Spinal cord (tissue), 10 donors: ENCODE data around the gene LY86. TPM values are rescaled to one million over a fixed set of nuclear protein-coding genes. Genes with fewer than 3 reads are reported as not detected.

Source experiments
- DNase-seq, 6 donors: peaks; one replicate each; pipeline versions ENCODE4 v3.0.0 to v3.0.0-alpha.2; 2013 to 2015; ENCODE audit warnings: low spot score in 6 of 6, low read depth in 4 of 6
- H3K27ac ChIP-seq: one replicate; pipeline ENCODE4 v1.5.1; 2013; ENCODE audit warnings: low read depth, low read length, control low read depth
- H3K27me3 ChIP-seq: one replicate; pipeline ENCODE4 v1.6.1; 2013; ENCODE audit warnings: low read length; ENCODE audit not compliant: control insufficient read depth, insufficient read depth
- H3K36me3 ChIP-seq: one replicate; pipeline ENCODE4 v1.6.1; 2013; ENCODE audit warnings: low read length; ENCODE audit not compliant: control insufficient read depth, insufficient read depth
- H3K4me1 ChIP-seq: one replicate; pipeline ENCODE4 v1.6.1; 2013; ENCODE audit warnings: low read length; ENCODE audit not compliant: control insufficient read depth, insufficient read depth
- H3K4me3 ChIP-seq: one replicate; pipeline ENCODE4 v1.5.1; 2013; ENCODE audit warnings: low read depth, low read length, control low read depth
- H3K9me3 ChIP-seq: one replicate; pipeline ENCODE4 v1.6.1; 2013; ENCODE audit warnings: low read length; ENCODE audit not compliant: control insufficient read depth, insufficient read depth
- WGBS: methylation state at CpG from one replicate; pipeline ENCODE4 v1.1.5; 2013; ENCODE audit warnings: missing lambda C conversion rate; ENCODE audit not compliant: insufficient coverage; 5-methylcytosine and 5-hydroxymethylcytosine counted together
- polyA plus RNA-seq, 2 donors: library from polyadenylated mRNA; unstranded; fragments of 120-200 nt; gene quantifications; one replicate each; pipeline ENCODE4 v1.2.1, GENCODE V29; 2013; ENCODE audit not compliant: insufficient read length in 2 of 2
- total RNA-seq, 2 donors: library from RNA; depleted of rRNA in 1 of 2; stranded (reverse); fragments of 120-200 nt in 1 of 2; fragments of >200 nt in 1 of 2; gene quantifications; one replicate each; pipeline versions ENCODE4 v1.2.3 to v1.2.4, GENCODE V29; 2013 to 2014
- donor health status: healthy.

The LY86 gene
- total and polyA plus RNA-seq, 4 donors, result 5.9 to 14.5 (median 7.5) TPM

DNA sequence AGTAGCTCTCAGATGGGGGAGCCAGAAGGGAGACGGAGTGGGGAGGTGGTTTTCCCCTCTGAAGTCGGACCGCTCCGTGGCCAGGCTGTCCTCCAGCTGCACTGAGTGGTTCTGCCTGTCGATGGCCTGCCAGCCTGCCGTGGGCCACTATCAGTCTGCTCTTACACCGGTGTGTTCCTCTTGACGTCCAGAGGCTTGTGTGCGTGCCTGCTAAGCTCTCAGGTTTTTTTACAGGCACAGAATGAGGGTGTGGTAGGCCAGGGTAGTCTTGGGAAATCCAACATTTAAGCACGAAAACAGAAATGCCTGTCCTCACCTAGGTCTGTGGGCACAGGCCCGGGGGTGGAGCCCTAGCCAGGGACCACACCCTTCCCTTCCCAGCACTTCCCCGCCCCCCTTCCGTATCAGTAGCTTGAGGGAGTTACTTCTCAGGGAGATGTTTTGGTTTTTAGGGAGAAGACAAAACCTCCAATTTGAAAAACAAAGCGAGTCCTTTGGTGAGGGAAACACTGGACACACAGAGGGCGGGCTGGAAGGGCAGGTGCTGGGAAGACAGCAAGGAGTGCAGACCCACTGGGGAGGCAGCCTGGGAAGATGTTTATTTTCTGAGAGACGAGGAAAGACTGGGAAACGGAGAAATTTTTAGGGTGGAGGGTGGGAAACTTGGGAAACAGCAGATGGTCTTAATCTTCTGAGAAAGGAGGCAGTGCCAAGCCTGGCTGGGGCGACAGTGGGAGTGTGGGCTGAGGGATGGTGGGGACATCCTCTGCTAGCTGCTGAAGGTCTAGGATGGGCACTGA, 106.5 kb downstream of the LY86 start:
- 49% methylated on average over 15 of the region's 18 CpGs for WGBS
- Histone ChIP-seq H3K9me3 (no peaks in the 10 kb centered on the region), H3K36me3 (no peaks in the 10 kb centered on the region), H3K27me3 (peaks cover 4% of the 10 kb centered on the region), H3K4me1 (peaks cover 26% of the 10 kb centered on the region), H3K27ac (no peak overlapping the region), H3K4me3 (no peak overlapping the region)
- peak in 1 of 6 donors; percentile 65 for DNase-seq

DNA sequence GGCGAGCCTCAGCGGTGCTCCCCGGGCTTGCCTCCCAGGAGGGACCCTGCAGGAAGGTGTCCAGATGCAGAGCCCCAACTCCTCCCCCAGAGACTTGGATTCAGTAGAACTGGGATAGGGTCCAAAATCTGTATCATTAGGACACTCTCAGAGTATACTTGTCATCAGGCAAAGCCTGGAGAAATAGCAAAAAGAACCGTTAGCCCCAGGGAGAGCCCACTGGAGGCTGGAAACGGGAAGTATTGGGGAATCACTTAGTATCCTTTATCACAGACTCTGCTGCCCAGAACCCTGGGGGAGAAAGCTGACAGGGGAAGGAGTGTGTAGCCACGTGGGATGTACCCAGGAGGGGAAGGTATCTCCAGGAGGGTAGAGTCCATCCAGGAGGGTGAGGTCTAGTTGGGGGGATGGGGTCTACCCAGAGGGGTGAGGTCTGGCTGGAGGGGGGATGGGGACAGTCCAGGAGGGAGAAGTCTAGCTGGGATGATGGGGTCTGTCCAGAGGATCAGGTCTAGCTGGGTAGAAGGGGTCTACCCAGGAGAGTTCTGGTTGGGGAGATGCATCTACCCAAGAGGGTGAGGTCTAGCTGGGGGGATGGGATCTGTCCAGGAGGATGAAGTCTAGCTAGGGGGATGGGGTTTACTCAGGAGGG, 107.2 kb downstream of the LY86 start:
- Histone ChIP-seq H3K27me3 (peaks cover 4% of the 10 kb centered on the region), H3K4me3 (no peak overlapping the region), H3K36me3 (no peaks in the 10 kb centered on the region), H3K4me1 (peaks cover 33% of the 10 kb centered on the region), H3K9me3 (no peaks in the 10 kb centered on the region), H3K27ac (no peak overlapping the region)
- no peak for DNase-seq
- WGBS, result 50% methylated on average over 6 of the region's 6 CpGs

DNA sequence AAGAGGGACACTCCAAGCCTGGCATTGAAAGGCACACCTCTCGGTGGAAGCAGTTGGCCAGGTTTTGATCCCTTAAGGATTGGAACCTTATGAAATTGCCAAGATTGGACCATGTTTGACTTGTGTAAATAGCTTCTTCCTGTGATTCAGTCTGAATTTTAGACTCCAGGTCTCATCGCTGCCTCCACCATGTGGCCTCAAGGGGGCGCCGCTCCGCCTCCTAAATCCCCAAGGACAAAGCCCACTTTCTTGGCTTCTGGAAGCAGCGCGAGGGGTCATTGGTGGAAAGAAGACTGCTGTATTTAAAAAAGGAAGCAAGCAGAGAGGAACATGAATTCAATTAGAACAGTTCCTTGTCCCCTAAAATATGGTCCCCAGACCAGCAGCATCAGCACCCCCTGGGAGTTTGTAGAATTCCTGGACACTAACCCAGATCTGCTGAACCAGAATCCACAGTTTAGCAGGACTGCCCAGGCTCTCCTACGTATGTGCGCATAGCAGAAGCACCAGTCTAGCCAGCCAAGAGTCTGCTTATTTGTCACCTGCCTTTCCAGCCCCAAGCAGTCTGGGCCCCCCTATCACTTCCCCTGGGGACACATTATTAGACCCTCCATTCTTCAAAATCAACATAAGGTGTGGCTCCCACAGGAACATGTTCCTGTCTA, 108.5 kb downstream of the LY86 start:
- Histone ChIP-seq H3K27ac (no peak overlapping the region), H3K4me3 (no peak overlapping the region), H3K36me3 (no peaks in the 10 kb centered on the region), H3K27me3 (peaks cover 4% of the 10 kb centered on the region), H3K4me1 (peaks cover 40% of the 10 kb centered on the region), H3K9me3 (no peaks in the 10 kb centered on the region)
- peak in 3 of 6 donors; percentile 63 to 83 (median 80) for DNase-seq
- 45% methylated on average over 5 of the region's 9 CpGs for WGBS

DNA sequence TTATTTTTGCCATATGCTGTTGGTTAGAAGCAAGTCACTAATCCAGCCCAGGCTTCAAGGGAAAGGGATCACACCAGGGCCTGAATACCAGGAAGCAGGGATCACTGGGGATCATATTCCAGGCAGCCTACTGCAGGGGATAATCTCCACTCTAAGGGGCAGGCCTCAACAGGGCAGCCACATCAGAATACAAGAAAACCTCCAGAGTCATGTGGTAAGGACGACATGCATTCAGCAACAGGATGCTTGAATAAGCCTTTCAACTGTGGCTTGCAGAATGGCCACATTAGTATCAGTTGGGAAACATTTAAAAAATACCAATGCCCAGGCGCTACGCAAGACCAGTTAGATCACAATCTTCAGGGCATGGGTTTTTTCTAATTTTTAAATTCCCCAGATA, 109.1 kb downstream of the LY86 start:
- no peak overlapping the region for H3K27ac ChIP-seq
- H3K4me3 ChIP-seq, result no peak overlapping the region
- no peaks in the 10 kb centered on the region for H3K36me3 ChIP-seq
- DNase-seq, result no peak
- peaks cover 40% of the 10 kb centered on the region for H3K4me1 ChIP-seq
- 70% methylated on average over 1 of the region's 3 CpGs for WGBS
- H3K27me3 ChIP-seq, result peaks cover 4% of the 10 kb centered on the region
- H3K9me3 ChIP-seq, result no peaks in the 10 kb centered on the region

DNA sequence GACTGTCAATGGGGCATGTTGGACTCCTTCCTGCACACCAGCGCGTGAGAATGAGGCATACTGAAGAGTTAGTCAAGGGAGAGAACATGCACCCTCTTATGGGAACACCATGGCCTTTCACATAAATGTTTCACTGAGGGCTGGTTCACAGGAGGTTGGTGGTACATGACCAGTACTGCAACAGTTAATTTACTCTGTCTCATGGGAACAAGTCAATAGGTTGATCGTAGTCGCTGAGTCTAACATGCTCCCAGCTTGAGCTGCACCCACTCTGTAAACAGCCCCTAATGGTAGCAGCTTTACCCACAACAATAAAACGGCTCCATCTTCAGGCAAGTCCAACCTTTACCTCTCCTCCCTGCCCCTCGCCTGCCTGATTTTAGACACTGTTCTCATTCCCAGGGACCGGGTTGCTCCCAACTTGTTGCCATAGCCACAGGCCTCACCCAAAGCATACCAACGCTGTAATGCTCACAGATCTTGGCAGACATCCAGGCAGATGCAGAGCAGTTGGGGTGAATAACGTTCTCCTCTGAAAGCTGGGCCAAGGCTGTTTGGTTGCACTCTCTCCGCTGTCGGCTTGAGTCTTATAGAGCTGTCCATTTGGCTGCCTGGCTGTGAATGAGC, 111.3 kb downstream of the LY86 start:
- Histone ChIP-seq H3K9me3 (no peaks in the 10 kb centered on the region), H3K4me1 (peaks cover 37% of the 10 kb centered on the region), H3K27ac (peak overlapping the region; percentile 76), H3K36me3 (no peaks in the 10 kb centered on the region), H3K27me3 (no peaks in the 10 kb centered on the region), H3K4me3 (no peak overlapping the region)
- 7% methylated on average over 7 of the region's 11 CpGs for WGBS
- DNase-seq, result peak; percentile 82 to 96 (median 86)

DNA sequence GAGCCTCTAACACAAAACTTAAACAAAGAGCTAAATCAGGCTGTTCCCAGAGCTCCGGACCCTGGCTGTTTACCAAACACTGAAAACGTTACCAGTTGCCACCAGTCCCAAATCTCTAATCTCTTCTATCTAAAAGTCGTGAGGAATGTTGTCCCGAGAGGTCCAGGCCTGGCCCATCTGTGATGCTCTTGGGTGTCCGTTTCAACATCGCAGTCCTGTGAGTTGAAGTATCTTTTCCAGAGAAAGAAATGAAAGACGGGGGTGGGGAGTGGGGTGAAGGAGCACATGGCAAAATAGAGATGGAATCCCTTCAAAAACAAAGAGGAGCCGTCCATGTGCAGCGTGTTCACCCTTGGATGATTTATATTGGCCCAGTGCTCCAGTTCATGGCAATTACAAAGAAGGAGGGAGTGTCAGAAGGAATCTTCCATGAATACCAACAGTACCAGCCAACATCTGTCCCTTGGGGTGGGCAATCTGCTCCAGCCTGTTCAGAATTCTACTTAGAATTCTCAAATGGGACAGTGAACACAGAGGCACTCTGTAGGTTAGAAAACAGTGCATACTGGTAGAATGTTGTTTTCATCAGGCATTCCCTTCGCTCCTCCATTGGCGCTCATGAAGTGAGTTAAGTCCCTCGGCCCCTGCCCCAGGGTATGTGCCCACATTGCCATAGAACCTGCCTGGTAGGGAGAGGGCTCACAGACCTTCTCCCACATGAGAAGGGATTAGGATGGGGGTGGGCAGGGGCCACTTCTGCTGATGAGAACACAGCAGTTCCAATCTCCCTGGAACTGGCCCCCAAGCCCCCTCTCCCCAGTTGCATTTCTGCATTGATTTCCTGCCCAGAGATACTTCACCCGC, 112.1 kb downstream of the LY86 start:
- Histone ChIP-seq H3K9me3 (no peaks in the 10 kb centered on the region), H3K27ac (peak overlapping the region; percentile 76), H3K36me3 (no peaks in the 10 kb centered on the region), H3K4me3 (no peak overlapping the region), H3K4me1 (peaks cover 32% of the 10 kb centered on the region), H3K27me3 (no peaks in the 10 kb centered on the region)
- DNase-seq, result peak in 1 of 6 donors; percentile 78
- 28% methylated on average over 6 of the region's 13 CpGs for WGBS

DNA sequence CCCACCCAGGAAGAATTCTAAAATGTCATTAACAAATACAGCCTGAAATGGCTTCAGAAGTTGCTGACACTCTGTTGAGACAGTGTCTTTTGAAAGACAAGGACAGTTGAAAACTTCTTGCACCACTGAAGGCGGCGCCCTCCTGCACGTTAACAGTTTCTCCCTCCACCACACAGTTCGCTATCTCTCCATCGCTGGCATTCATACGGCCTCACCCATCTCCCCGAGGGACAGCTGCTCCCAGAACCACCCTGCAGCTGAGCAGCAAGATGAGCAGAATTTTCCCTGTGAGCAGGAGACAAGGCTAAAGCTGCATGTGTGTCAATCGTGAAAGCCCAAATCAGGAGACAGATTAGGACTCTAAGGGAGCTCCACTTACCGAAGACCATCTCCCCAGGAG, 113.3 kb downstream of the LY86 start:
- H3K36me3 ChIP-seq, result no peaks in the 10 kb centered on the region
- H3K27ac ChIP-seq, result no peak overlapping the region
- no peaks in the 10 kb centered on the region for H3K9me3 ChIP-seq
- 74% methylated on average over 6 of the region's 9 CpGs for WGBS
- DNase-seq, result no peak
- H3K4me1 ChIP-seq, result peaks cover 27% of the 10 kb centered on the region
- H3K4me3 ChIP-seq, result no peak overlapping the region
- H3K27me3 ChIP-seq, result no peaks in the 10 kb centered on the region

DNA sequence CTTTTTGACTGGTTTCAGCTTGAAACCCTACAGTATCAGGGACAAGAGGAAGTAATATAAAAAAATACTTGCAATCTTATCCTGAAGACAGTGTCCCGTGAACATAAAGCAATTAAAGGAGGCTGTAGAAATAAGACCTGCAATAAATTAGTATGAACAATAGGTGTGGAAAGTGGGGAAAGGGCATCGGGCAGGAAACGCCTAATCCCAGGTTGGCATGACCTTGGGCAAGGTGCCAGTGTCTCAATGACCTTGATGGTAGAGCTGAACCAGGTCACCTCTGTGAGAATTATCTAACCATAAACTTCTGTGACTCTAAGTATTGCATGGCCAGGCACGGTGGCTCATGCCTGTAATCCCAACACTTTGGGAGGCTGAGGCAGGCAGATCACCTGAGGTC, 115.2 kb downstream of the LY86 start:
- no peaks in the 10 kb centered on the region for H3K36me3 ChIP-seq
- H3K9me3 ChIP-seq, result no peaks in the 10 kb centered on the region
- no peak overlapping the region for H3K27ac ChIP-seq
- H3K27me3 ChIP-seq, result no peaks in the 10 kb centered on the region
- peaks cover 20% of the 10 kb centered on the region for H3K4me1 ChIP-seq
- no peak for DNase-seq
- no peak overlapping the region for H3K4me3 ChIP-seq
- WGBS, result 100% methylated on average over 2 of the region's 4 CpGs
